Measurements from ENCODE around the gene EBF3. TPM values are rescaled to one million over a fixed set of nuclear protein-coding genes. Genes with fewer than 3 reads are reported as not detected.

The EBF3 gene
- total and polyA plus RNA-seq, 9 of the 15 experiments (the other 6 are each of a cell fraction or from before 2014, with no cell fraction given): not detected

GRCh38 chr10:129912986-129913695 is 50.9 kb downstream of the EBF3 start:
- DNase-seq (ENCODE audit: extremely low read depth in 1 of 4, low spot score in 3 of 4) (no peak), ATAC-seq (no peak), FAIRE-seq (no peak)
- Histone ChIP-seq H3K9me1 (ENCODE audit: control insufficient read depth, insufficient read depth, low read length) (no peaks in the 10 kb centered on the region), H3K4me2 (ENCODE audit: insufficient read depth, low read length) (no peak overlapping the region), H3K4me3 (no peak overlapping the region), H3K79me2 (ENCODE audit: control insufficient read depth, insufficient read depth, low read length) (no peaks in the 10 kb centered on the region), H4K20me1 (replicated peaks; ENCODE audit: control insufficient read depth, insufficient read depth, low read length) (no peaks in the 10 kb centered on the region), H3K36me3 (ENCODE audit: control insufficient read depth, insufficient read depth, low read length) (no peaks in the 10 kb centered on the region), H3K9me3 (replicated peaks; ENCODE audit: control insufficient read depth, insufficient read depth, low read depth, low read length) (no peaks in the 10 kb centered on the region), H3K9ac (ENCODE audit: insufficient read depth in 1 of 2, low read depth in 2 of 2, low read length in 2 of 2) (no peak overlapping the region), H3K4me1 (replicated peaks in 1 of 2; ENCODE audit: control insufficient read depth in 2 of 2, insufficient read depth in 2 of 2, low read length in 2 of 2) (no peaks in the 10 kb centered on the region), H3K27me3 (ENCODE audit: control insufficient read depth in 2 of 2, insufficient read depth in 2 of 2, low read length in 2 of 2) (peaks cover 0 to 11% of the 10 kb centered on the region in 2 experiments; a peak in 3 of 5 replicates), H3K27ac (ENCODE audit: extremely low read depth, low read depth, low read length) (no peak overlapping the region), H2AFZ (ENCODE audit: low read depth, low read length) (no peak overlapping the region)
- BruUV-seq (replicated peaks): no TSS peak
- in situ Hi-C loops (cut with MboI) (no loop called here), intact Hi-C loops (cut with micrococcal nuclease) (no loop called here)
- WGBS (ENCODE audit: insufficient coverage, low coverage, missing lambda C conversion rate): 4% methylated on average over 10 of the region's 15 CpGs
- POLR2A ChIA-PET: no interaction called here
- CTCF ChIA-PET (ENCODE audit: low intra/inter-chr PET ratio): no interaction called here
- TF ChIP-seq ELK1 (CRISPR knock-in tag; IDR thresholded peaks at IDR 0.05): no peak
- no peak for TF ChIP-seq RERE (CRISPR knock-in tag; IDR thresholded peaks at IDR 0.05; ENCODE audit: borderline replicate concordance)
- no peak for TF ChIP-seq ELK3 (CRISPR knock-in tag; IDR thresholded peaks at IDR 0.05)
- TF ChIP-seq MTA2 (IDR thresholded peaks at IDR 0.05; ENCODE audit: low read depth): no peak
- no peak for TF ChIP-seq JUNB (CRISPR knock-in tag; conservative IDR thresholded peaks at IDR 0.05)
- no peak for TF ChIP-seq ARID3A (IDR thresholded peaks at IDR 0.05; ENCODE audit: borderline replicate concordance, low read depth, low read length)
- TF ChIP-seq XRCC5 (IDR thresholded peaks at IDR 0.05; ENCODE audit: low read depth, low read length): no peak
- TF ChIP-seq ZNF586 (CRISPR knock-in tag; conservative IDR thresholded peaks at IDR 0.05): no peak
- no peak for TF ChIP-seq E2F1 (CRISPR knock-in tag; IDR thresholded peaks at IDR 0.05)
